HG03196 (cell line): ENCODE data around the gene POLR2J.
"Not testable (repeated sequence)": the region's sequence is repeated elsewhere in the genome, so short reads cannot be mapped to it uniquely, and the experiment has no call there.

ENCODE experiments used
- ATAC-seq: cut with Tn5 transposase; IDR thresholded peaks from one replicate; pipeline ENCODE4 v1.9.1; 2021; ENCODE audit not compliant: unreplicated experiment

Gene POLR2J

DNA sequence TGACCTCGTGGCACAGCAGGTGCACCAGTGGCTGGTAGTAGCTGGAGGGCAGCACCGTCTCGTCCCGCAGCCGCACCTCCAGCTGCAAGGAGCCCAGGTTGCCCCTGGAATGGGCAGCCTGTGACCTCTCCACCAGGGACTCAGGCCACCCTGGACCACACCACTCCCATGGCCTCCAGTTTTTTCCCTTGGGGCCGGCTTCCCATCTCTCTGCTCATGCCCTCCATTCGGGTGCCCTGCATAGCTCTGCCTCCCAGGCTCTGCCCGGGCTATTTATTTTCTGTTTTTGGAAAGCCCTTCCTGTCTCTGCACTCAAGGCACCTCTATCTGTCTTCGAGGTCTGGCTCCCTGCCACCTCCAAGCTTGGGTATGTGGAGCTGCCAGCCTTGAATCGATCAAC lies 18.1 kb upstream of the POLR2J start:
- ATAC-seq: not testable (repeated sequence)

DNA sequence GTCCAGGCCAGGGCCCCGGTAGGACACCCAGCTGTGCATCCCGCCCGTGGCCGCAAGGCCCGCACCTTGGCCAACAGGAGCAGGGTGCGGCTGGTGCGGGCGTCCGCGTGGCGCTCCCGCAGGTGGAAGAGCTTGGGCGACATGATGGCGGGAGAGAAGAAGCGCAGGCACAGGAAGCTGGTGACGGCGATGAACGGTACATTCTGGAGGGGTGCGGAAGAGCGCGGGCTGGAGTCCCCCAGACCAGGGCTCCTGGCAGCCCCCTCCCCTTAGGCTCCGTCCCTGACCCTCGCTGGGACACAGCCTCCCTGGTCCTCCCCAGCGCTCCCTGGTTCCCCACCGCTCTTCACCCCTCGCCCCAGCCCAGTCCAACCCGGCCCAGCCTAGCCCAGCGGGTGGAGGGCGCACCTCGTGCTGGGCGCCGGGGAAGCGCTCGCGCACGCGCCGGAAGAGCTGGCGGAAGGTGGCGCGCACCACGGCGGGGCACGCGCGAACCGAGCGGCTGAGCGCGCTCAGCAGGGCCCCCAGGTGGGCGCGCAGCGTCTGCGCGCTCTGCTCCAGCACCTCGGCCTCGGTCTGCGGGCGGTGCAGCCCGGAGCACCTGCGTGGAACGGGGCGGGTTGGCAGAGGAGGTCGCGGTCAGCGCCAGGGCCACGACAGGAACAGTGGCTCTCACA lies 15.9 kb upstream of the POLR2J start:
- peak; percentile 62 for ATAC-seq

DNA sequence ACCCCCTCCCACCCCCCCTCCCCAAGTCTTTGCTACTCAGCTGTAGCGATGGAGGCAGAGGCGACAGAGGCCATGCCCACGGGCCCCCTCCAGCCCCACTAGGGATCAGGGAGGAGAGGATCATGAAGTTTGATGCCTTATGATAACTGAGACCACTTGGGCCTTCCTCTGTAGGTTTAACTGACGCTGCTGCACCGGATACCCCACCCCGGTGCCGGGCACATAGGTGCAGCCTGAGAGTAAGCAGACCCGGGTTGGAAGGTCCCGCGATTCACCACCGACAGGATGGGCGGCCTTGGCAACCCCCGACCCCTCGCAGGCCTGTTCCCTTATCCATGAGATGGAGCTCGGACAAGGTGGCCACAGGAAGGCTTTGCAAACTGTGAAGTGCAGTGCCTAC lies 15.3 kb upstream of the POLR2J start:
- not testable (repeated sequence) for ATAC-seq

DNA sequence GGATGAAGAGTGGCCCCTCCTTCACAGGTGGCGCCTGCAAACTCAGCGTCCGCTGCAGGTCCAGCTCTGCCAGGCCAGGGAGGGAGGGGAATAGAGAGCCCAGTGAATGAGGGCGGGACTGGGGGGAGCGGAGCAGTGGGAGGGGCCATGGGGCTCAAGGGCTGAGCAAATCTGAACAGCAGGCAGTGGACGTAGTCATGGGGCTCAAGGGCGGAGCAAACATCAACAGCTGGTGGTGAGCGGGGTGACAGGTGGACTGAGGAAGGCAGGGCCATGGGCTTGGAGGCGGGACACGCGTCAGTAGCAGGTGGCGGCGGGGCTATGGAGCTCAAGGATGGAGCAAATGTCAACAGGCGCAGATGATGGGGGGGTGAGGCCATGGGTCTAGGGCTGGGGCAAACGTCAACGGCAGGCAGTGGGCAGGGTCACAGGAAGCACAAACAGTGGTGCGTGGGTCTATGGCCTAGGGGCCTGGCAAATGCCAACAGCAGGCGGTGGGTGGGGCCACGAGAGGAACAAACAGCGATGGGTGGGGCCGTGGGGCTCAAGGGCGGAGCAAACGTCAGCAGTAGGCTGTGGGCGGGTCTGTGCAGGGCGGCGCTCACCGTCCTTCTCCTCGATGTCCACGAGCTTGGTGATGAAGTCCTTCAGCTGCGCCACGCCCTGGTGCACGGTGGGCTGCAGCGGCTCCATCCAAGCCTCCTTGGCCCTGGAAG lies 14.7 kb upstream of the POLR2J start:
- ATAC-seq: not testable (repeated sequence)

DNA sequence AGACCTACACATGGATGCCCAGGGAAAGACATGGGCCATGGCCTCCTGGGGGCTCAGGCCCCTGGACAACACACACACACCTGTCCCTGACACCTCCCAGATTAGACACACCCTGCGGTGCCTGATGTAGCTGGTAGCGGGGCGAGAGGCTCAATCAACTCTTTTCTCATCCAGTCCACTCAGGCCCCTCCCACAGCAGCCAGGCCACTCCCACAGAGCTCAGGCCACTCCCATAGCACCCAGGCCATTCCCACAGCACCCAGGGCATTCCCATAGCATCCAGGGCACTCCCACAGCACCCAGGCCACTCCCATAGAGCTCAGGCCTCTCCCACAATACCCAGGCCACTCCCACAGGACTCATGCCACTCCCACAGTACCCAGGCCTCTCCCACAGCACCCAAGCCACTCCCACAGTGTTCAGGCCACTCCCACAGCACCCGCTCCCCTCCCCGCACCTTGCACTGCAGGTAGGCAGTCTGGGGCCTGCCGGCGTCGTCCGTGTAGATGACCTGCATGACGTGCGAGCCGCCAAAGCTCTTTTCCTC lies 11.9 kb upstream of the POLR2J start:
- peak; percentile 36 for ATAC-seq

DNA sequence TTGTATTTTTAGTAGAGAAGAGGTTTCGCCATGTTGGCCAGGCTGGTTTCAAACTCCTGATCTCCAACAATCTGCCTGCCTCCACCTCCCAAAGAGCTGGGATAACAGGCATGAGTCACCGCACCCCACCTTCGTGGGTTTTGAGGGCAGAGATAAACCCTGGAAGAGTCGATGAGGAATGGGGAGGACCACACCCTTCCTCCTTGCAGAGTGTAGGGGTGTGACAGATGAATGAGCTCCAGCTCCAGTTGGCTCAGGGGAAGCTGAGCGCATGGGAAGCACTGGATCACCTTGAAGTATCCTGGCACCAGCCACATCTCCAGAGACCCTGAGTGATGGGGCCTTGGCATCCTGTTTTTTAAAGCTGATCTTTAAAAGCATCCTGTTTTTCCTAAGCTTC lies 5.6 kb upstream of the POLR2J start:
- ATAC-seq: not testable (repeated sequence)

DNA sequence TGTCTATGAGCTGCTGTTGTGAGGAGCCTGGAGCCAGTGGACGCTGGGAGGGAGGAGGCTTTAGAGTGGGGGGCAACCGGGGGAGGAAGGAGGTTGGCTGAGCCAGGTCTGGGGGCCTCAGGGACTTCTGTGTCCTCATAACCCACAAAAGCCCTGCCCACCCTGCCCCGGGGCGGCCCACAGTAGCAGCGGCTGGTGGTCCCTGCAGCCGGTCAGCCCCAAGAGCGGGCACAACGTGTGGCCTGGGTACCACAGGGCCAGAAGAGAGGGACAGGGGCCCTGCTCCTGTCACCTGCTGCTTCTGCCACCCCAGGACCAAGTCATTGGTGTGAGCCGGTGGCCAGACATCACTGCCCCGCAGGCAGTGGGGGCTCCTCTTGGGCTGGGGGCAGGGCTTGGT lies 3.2 kb upstream of the POLR2J start:
- ATAC-seq: not testable (repeated sequence)

DNA sequence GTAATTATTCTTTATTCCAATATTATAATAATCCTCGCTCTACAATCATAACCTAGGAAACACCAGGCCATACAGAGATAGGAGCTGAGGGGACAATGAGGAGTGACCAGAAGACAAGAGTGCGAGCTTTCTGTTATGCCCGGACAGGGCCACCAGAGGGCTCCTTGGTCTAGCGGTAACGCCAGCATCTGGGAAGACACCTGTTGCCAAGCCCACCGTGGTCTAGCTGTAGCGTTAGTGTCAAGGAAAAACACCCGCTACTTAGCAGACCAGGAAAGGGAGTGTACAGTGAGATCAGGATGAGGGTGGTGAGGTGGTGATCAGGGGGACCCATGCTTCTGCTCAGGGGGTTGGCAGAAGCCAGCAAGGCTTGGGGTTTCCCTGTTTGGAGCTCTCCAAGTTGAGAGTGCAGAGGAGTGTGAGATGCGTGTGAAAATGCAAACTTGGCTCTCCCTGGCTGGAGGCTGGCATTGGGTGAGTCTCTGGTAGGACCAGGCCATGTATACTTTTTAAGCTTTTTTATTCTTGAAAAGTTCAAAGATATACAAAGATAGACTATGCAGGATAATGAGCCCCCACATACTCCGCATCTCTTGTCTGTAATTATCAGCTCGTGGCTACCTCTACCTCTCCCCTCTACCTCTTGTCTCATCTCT lies 1.4 kb upstream of the POLR2J start:
- not testable (repeated sequence) for ATAC-seq

DNA sequence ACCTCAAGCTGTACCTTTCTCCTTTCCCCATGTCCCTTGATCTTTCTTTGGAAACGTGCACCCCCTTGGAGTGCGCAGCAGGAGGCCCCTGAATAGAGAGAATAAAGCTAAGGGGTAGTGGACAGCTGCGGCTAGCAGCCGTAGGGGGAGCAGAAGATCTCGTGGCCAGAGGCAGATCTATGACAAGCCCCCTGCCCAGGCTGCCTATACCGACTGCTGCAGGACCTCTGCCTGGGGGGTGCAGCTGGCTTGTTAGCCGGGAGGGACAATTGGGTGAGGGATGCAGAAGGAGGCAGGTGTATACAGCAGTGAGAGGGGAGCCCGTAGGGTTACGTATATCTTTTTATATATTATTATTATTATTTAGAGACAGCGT lies 475 bp upstream of the POLR2J start:
- peak; percentile 21 for ATAC-seq

DNA sequence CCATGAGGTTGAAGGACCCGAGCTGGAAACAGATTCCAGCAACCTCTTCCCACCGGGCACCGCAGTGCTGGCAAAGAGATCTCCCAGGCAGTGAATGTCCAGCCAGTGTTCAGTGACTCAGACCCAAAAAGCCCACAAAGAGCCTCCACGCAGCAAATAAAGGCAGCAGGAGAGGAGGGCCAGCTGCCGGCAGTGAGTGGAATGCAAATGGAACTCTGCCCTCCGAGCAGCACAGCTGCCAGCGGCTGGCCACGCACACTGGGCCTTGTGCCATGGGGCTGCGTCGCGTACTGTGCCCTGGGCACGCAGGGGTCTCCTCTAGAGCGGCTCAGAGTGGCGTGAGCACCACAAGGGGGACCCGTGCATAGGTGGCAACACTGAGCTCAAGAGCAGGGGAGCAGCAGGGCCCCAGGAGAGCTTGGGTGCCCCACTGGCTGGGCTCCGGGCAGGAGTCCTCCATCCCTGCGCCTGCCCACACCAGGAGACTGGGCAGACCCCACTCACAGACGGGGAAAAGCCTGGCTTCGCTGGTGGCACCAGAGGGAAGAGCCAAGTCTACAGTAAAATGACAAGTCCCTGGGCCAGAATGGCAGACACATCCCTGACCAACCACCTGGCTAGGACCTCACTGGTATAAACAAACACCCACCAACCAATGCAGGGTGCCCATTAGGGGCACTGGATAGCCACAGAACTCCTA lies 3.8 kb downstream of the POLR2J start:
- ATAC-seq: not testable (repeated sequence)

DNA sequence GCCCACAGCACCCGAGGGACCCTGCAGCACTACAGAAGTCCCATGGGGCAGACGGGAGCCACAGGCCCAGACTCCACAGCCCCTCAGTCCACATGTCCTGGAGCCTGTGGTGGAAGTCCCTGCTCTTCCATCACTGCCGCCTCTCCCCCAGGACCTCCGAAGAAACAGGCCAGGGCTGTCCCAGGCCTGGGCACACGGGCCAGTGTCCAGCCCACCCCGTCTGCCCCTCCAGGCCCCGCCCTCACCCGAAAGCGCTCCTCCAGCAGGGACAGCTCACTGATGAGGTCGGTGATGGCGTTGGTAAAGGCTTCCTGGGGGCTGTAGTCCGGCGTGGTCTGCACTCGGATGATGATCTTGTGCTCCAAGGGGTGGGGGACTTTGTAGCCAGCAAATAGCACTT lies 4.6 kb downstream of the POLR2J start:
- not testable (repeated sequence) for ATAC-seq

DNA sequence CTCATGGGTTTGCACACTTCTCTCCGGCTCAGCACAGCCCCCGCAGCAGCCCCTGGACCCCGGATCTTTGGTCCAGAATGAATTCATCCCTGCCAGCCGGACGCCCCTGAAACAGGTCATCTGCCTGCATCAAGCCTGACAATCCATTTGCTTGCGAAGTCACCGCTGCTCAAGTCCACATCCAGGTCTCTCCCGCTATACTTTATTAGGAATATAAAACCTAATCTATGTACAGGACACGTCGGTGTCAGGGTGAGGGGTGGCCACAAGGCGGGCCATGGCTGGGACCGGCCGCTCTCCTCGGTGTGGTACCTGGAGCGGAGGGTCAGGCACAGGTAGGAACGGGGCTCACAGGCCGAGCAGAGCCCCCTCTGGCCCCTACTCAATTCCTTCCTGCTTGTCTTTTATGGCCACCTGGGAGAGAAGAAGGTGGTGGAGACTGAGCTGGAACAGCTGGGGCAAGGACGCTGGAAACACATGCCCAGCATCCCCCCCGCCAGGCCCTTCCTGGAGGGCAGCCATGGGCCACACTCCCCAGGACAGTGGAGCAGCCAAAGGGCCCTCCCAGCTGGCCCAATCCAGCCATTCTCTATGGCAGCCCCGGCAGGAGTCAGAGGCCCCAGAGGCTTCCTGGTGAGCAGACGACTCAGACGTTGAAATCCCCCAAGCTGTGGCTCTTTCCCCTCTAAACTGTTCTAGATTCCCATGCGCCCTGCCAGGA lies 5.3 kb downstream of the POLR2J start:
- no peak for ATAC-seq

DNA sequence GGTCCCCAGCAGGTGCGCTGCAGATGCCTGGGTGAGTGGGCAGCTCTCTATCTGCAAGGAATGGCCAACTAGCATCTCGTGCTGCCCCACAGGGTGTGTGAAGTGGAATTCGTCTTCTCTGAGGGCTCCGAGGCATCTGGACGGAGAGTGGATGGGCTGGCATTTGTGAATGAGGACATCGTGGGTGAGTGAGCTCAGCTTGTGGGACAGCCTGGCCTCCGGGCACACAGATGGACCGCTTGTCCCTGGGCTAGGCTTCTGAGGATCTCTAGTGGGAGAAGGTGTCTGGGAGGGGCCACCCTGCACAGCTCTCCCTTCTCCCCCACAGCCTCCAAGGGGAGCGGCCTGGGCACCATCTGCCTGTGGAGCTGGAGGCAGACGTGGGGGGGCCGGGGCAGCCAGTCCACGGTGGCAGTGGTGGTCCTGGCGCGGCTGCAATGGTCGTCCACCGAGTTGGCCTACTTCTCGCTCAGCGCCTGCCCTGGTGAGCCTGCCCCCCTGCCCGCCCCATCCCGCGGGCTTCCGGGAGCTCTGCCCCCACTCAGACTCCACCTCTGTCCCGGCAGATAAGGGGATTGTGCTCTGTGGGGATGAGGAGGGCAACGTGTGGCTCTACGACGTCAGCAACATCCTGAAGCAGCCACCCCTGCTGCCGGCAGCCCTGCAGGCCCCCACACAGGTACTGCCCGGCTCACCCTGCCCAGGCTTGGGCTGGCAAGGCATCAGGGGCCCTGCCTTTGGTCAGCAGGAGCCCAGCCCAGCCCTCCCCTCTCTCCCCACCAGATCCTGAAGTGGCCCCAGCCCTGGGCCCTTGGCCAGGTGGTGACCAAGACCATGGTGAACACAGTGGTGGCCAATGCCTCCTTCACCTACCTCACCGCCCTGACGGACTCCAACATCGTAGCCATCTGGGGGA lies 6.3 kb downstream of the POLR2J start:
- no peak for ATAC-seq

DNA sequence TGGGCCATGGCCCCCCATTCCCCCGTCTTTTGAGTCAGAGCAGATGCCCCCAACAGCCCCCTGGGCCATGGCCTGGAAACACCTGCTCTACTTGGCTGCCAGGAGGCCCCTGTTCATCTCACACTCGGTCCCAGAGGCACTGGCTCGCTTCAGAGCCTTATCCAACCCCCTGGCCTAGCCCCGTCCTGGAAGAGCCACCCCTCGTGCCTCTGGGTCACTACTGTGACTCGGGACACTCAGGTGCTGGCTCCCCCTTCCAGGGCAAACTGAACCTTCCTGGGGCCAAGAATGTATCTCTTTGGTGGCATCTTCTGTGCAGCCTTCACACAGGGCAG lies 7.0 kb downstream of the POLR2J start:
- no peak for ATAC-seq

DNA sequence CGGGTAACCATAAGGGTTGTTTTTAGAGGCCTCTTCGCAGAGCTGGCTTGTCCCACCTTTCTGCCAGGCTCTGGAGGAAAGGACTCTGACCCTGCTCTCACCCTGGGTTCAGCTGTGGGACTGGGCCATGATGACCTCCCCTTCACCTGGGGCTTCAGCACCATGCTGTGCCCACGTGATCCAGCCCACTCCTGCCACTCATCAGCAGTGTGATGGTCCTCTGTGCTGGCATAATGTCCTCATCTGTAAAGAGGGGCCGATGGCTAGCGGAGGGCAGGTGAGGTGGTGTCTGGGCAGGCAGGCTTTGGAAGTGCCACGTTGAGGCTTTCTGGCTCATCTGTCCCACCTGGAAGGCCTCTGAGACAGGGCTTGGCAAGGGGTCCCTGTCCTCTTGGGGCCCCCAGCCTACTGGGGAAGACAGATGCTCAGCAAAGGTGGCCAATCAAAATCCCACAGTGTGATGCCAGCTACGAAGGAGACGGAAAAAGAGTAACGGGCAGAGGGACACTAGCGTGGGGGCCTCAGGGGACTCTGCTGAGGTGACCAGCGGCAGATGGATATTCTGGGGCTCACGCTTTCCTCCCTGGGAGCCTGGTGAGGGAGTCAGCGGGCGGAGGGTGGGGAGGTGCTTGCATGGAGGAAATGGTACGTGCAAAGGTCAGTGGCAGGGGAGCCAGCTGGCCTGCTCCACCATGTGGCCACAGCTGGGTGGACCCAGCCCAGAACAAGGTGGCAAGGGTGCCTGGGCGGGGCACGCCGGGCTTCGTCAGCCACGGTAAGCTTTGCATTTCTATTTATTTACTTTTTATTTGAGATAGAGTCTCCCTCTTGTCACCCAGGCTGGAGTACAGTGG lies 8.5 kb downstream of the POLR2J start:
- ATAC-seq: no peak

DNA sequence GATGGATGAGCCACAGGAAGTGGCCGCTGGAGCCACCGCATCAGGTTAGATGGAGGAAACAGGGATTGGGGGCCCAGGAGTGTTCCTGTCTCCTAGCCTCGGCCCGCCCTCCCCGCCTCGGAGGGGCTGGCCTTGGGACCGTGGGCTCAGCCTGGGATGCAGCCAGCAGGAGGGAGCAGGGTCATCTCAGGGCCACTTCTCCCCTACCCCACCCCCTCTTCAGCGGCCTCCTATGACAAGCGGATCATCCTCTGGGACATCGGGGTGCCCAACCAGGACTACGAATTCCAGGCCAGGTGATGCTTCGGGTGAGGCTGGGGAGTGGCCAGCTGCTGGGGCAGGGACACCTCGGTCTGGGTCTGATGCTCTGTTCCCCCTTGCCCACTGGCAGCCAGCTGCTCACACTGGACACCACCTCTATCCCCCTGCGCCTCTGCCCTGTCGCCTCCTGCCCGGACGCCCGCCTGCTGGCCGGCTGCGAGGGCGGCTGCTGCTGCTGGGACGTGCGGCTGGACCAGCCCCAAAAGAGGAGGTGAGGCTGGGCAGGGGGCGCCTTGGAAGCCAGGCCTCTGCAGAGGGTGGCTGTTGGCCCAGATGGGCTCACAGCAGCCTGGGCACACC lies 9.3 kb downstream of the POLR2J start:
- no peak for ATAC-seq

DNA sequence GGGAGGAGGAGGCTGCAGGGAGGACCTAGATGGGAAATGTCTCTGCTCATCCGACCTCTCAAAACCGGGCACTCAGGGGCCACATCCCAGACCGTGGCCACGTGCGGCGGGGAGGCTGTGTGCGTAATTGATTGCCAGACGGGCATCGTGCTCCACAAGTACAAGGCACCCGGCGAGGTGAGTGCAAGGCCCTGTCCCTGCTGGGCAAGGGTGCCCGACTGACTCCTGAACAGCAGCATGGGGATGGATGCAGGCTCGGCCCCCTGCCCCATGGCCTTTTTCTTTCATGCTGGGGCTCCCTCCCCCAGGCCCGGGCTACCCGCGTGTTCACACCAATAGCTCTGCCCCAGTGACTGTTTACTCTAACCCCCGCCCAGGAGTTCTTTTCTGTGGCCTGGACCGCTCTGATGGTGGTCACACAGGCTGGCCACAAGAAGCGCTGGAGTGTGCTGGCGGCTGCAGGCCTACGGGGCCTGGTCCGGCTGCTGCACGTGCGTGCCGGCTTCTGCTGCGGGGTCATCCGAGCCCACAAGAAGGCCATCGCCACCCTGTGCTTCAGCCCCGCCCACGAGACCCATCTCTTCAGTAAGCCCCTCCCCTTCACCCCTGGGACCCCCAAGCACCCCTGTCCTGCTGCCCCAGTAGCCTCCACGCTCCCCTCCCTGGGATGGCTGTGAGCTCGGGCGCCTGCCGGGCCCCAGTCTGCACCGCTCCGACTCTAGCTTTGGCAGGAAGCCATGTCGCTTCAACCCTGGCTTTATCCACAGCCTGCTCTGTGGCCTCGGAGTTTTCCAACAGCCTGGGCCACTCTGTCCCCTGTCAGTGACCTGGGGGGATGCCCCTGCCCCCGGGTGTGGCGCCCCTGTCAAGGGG lies 10.0 kb downstream of the POLR2J start:
- no peak for ATAC-seq
